GM23248 (cell line): ENCODE measurements around the gene PAPPA.

Source experiments
- EZH2 ChIP-seq: fragments of 200-600 bp; sonication (generic); IDR thresholded peaks from 2 replicates; pipeline ENCODE4 v1.6.1; 2018; ENCODE audit warnings: antibody characterized with exemption, mild to moderate bottlenecking; ENCODE audit not compliant: insufficient read depth, poor library complexity, severe bottlenecking
- EZH2phosphoT487 ChIP-seq: fragments of 200-600 bp; sonication (generic); IDR thresholded peaks from 2 replicates; pipeline ENCODE4 v1.6.1; 2018; ENCODE audit warnings: antibody characterized with exemption, moderate library complexity, mild to moderate bottlenecking, low read depth; ENCODE audit not compliant: insufficient read depth

DNA sequence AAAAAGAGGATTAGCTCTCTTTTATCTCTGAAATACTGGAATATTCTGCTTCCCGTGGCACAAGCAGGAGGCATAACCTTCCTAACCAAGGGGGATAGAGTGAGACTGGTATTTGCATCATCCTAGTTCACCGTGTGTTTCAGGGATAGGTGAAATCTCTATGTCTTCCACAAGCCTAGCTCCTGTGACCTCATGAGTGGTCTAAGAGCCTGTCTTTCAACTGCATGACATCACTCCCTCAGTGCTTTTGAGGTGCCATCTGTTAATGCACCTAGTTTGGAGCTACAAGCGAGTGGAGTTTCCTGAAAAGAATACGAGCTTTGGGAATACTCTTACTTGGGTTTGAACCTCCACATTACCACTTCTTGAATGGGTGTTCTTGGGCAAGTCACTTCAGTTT lies 181.8 kb downstream of the PAPPA start:
- TF ChIP-seq EZH2 (no peak), EZH2phosphoT487 (no peak)
